Astrocyte (in vitro differentiated cells and primary cell): ENCODE measurements around the gene HSF5.

ENCODE experiments used
- EZH2 ChIP-seq: IDR thresholded peaks from 2 replicates; pipeline ENCODE4 v1.6.1; 2012; ENCODE audit warnings: mild to moderate bottlenecking, low read length, inconsistent platforms; ENCODE audit not compliant: insufficient read depth
- TF ChIP-seq, protein P1 (sequence below): IDR thresholded peaks from 2 replicates; pipeline ENCODE4 v1.5.1; 2011; ENCODE audit warnings: low read depth, mild to moderate bottlenecking, inconsistent platforms, low read length, moderate library complexity; ENCODE audit not compliant: insufficient read depth

DNA sequence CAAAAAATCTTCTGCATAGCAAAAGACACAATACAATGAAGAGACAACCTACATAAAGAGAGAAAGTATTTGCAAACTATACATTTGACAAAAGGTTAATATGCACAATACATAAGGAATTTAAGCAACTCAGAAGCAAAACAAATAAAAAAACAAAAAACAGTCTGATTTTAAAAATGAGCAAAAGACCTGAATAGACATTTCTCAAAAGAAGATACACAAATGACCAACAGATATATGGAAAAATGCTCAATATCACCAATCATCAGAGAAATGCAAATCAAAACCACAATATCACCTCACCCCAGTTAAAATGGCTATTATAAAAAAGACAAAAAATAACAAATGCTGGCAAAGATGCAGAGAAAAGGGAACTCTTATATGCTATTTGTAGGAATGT, 32.7 kb downstream of the HSF5 start:
- TF ChIP-seq, protein P1, sequence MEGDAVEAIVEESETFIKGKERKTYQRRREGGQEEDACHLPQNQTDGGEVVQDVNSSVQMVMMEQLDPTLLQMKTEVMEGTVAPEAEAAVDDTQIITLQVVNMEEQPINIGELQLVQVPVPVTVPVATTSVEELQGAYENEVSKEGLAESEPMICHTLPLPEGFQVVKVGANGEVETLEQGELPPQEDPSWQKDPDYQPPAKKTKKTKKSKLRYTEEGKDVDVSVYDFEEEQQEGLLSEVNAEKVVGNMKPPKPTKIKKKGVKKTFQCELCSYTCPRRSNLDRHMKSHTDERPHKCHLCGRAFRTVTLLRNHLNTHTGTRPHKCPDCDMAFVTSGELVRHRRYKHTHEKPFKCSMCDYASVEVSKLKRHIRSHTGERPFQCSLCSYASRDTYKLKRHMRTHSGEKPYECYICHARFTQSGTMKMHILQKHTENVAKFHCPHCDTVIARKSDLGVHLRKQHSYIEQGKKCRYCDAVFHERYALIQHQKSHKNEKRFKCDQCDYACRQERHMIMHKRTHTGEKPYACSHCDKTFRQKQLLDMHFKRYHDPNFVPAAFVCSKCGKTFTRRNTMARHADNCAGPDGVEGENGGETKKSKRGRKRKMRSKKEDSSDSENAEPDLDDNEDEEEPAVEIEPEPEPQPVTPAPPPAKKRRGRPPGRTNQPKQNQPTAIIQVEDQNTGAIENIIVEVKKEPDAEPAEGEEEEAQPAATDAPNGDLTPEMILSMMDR = no peak
- TF ChIP-seq EZH2 = no peak
